ENCODE results near the gene ILK. TPM values are rescaled to one million over a fixed set of nuclear protein-coding genes. Genes with fewer than 3 reads are reported as not detected.
A peak's percentile ranks its signal among the peaks of the same experiment; 100 is the strongest.

The ILK gene
- total RNA-seq, 6 experiments from 2014 or later: 195 to 245 (median 223) TPM

DNA sequence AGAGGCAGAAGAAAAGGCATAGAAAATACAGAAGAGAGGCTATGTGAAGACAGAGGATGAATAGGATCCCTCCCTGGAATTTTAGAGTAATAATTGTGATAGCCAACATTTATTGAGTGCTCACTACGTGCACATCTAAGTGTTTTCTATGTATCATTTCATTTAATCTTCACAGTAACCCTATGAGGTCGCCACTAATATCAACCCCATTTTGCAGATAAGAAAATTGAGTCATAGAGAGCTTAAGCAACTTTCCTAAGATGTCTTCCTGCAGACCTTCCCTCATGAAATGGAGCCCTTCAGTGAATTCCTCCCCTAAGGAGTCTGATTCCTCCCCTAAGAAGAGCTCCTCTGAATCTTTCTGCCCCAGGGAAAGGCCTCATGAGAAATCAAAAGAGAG lies 38.2 kb upstream of the ILK start:
- DNase-seq: no peak
- TF ChIP-seq CTCF (IDR thresholded peaks at IDR 0.05): no peak
- H3K9me3 Mint-ChIP-seq: no peaks in the 10 kb centered on the region
- no peak overlapping the region for H3K4me3 Mint-ChIP-seq
- no peaks in the 10 kb centered on the region; the same call in none of the 2 replicates for H3K27me3 Mint-ChIP-seq (ENCODE audit: insufficient read depth)
- no peak overlapping the region; the same call in 1 of the 2 replicates for H3K27ac Mint-ChIP-seq
- H3K4me1 Mint-ChIP-seq (ENCODE audit: low read depth): peaks cover 16% of the 10 kb centered on the region
- no peaks in the 10 kb centered on the region; the same call in 1 of the 2 replicates for H3K36me3 Mint-ChIP-seq (ENCODE audit: low read depth)

DNA sequence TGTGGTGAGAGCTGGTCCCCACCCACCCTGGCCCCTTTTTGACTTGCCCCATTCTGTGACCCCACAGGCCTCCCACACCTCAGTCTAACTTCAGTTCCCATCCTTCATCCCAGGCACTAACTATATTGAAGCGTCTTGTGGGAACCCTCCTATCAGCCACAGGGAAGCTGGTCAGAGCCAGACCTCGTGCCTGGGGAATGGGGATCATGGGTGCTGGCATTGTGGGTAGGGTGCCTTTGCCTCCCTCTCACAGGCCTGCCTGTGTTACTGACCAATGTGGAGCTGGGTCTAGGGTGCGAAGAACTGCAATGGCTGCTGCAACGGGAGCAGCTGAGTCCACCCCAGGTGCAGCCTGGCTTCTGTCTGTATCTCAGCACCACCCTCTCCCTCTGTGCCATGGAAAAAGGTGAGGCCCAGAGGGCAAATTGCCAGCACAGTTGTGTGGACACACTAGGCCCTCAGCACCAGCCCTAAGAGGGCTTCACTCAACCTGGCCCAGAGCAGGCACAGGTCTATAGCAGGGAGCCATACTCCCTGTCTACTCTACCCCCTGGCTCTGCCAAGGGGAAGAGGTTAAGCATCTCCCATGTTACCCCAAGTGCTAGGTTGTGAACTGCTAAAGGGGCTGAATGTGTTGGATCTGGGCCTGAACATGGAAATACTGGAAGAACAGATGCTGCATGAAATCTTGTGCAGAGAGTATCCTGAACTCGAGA lies 37.4 kb upstream of the ILK start:
- H3K27ac Mint-ChIP-seq: no peak overlapping the region
- peaks cover 16% of the 10 kb centered on the region for H3K4me1 Mint-ChIP-seq (ENCODE audit: low read depth)
- no peak for DNase-seq
- TF ChIP-seq CTCF (IDR thresholded peaks at IDR 0.05): no peak
- no peaks in the 10 kb centered on the region for H3K9me3 Mint-ChIP-seq
- H3K4me3 Mint-ChIP-seq: no peak overlapping the region
- H3K36me3 Mint-ChIP-seq (ENCODE audit: low read depth): no peaks in the 10 kb centered on the region; the same call in 1 of the 2 replicates
- H3K27me3 Mint-ChIP-seq (ENCODE audit: insufficient read depth): no peaks in the 10 kb centered on the region; the same call in none of the 2 replicates

DNA sequence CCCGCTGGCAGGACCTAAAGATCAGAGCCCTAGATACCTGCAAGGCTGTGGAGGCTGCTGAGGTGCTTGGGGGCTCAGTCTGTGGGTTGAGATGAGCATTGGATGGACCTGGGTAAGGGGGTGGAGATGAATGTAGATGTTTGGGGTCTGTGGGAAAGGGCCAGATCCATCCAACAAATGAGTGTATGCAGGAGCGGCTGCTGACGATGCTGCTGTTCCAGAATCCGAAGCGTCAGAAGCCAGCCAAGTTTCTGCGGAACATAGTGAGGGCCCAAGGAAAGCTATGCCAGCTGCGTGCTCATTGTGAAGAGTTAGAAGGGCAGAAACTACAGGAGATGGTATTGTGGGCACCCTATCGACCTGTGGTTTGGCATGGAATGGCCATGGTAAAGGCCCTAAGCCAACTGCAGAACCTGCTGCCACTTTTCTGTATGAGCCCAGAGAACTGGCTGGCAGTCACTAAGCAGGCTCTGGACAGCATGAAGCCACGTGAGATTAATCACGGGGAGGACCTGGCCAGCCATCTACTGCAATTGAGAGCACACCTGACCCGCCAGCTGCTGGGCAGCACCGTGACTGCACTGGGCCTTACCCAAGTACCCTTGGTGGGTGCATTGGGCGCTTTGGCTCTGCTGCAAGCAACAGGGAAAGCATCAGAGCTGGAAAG lies 36.7 kb upstream of the ILK start:
- TF ChIP-seq CTCF (IDR thresholded peaks at IDR 0.05): no peak
- H3K27ac Mint-ChIP-seq: no peak overlapping the region
- H3K4me3 Mint-ChIP-seq: no peak overlapping the region
- peaks cover 21% of the 10 kb centered on the region for H3K4me1 Mint-ChIP-seq (ENCODE audit: low read depth)
- H3K27me3 Mint-ChIP-seq (ENCODE audit: insufficient read depth): no peaks in the 10 kb centered on the region; the same call in none of the 2 replicates
- no peaks in the 10 kb centered on the region; the same call in 1 of the 2 replicates for H3K36me3 Mint-ChIP-seq (ENCODE audit: low read depth)
- DNase-seq: no peak
- no peaks in the 10 kb centered on the region for H3K9me3 Mint-ChIP-seq

DNA sequence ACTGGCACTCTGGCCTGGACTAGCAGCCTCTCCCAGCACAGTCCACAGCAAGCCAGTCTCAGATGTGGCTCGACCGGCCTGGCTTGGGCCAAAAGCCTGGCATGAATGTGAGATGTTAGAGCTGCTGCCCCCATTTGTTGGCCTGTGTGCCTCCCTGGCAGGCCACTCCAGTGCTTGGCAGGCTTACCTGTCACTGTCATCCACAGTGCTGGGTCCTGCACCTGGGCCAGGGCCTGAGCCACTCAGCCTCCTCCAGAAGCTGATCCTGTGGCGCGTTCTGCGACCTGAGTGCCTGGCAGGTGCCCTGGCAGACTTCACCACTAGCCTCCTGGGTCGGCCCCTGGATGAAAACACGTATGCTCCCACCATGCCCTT lies 36.2 kb upstream of the ILK start:
- H3K27me3 Mint-ChIP-seq (ENCODE audit: insufficient read depth): no peaks in the 10 kb centered on the region; the same call in none of the 2 replicates
- H3K36me3 Mint-ChIP-seq (ENCODE audit: low read depth): no peaks in the 10 kb centered on the region; the same call in 1 of the 2 replicates
- H3K4me3 Mint-ChIP-seq: no peak overlapping the region
- H3K27ac Mint-ChIP-seq: no peak overlapping the region
- H3K9me3 Mint-ChIP-seq: no peaks in the 10 kb centered on the region
- peaks cover 27% of the 10 kb centered on the region for H3K4me1 Mint-ChIP-seq (ENCODE audit: low read depth)
- DNase-seq: no peak
- no peak for TF ChIP-seq CTCF (IDR thresholded peaks at IDR 0.05)

- no peak overlapping the region for H3K27ac Mint-ChIP-seq
- no peaks in the 10 kb centered on the region; the same call in 1 of the 2 replicates for H3K36me3 Mint-ChIP-seq (ENCODE audit: low read depth)
- peak; percentile 27; the same call in 1 of the 2 replicates for TF ChIP-seq CTCF (IDR thresholded peaks at IDR 0.05)
- H3K4me1 Mint-ChIP-seq (ENCODE audit: low read depth): peaks cover 27% of the 10 kb centered on the region
- H3K4me3 Mint-ChIP-seq: no peak overlapping the region
- no peaks in the 10 kb centered on the region for H3K9me3 Mint-ChIP-seq
- no peaks in the 10 kb centered on the region; the same call in 1 of the 2 replicates for H3K27me3 Mint-ChIP-seq (ENCODE audit: insufficient read depth)
- peak; percentile 18 for DNase-seq
Observed at GRCh38 chr11:6568191-6568918, 35.2 kb upstream of the ILK start.
